ELR (cell line): ENCODE measurements around the gene SPNS3.

Experiments used
- DNase-seq: peaks from one replicate; pipeline ENCODE4 v3.0.0-alpha.2; 2015; ENCODE audit warnings: low read depth

Gene SPNS3

DNA sequence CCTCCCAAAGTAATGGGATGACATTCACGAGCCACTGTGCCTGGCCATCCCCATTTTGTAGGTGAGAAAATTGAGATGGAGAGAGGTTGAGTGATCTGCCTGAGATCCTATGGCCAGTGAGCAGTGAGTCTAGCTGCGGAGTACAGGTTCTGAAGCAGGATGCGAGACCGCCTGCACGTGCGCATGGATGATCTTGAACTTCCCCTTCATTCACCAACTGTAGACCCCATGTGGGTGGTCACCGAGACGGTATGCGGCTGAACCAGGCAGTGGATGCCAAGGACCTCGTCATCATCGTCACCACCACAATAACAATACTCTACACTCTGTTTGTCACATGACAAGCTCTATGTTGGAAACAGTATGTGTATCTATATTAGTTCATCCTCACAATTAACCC lies 6.2 kb upstream of the SPNS3 start:
- DNase-seq = no peak

GRCh38 chr17:4436381-4436780 lies 2.6 kb downstream of the SPNS3 start:
- DNase-seq = no peak

DNA sequence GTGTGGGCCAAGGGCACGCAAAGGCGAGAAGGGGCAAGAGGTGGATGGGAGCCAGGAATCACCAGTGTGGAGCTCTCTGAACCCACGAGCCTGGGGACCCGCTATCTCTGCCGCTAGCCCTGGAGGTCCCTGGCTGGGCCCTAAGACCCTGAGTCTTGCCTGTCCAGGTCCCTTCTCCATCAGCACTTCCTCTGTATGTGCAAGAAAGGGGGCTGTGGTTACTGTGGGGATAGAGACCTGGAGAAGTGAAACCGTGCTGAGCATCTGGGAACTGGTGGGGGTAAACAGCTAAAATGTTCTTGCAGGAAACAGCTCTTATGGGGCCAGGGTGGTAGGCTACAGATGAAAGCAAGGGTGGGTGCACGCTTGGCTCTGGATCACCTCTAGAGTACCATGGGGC lies 3.1 kb downstream of the SPNS3 start:
- DNase-seq = no peak

DNA sequence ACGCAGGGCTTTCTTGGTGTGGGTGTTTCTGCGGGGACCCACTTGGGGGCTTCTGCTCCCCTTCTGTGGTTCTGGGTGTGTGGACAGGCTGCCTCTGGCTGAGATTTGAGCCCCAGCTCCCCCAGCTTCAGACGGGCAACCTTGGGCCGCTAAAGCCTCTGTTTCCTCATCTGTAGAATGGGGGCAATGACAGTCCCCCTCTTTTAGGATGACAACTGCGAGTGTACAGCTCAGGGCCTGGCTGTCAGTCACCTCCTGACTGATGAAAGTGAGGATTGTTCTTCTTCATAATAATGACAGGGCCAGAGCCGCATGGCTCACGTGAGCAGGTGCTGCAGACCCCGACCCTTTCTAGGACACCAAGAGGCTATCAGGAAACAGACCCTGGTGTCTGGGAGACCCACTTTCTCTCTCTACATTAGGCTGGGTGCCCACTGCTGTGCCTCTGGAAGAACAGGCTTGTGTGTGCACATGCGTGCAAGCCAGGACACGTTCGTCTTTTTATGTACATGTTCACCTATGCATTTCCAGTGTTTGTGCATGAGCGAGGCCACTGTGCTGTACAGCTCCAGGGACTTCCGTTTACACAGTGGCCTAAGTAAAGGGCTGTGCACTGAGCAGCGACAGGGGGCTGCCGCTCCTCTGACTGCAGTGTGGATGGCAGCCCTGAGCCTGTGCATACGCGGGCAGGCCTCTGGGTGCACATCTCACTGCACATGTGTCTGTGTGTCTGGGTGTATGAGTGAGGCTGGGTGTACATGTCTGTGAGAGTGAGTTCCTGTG lies 4.6 kb downstream of the SPNS3 start:
- no peak for DNase-seq

DNA sequence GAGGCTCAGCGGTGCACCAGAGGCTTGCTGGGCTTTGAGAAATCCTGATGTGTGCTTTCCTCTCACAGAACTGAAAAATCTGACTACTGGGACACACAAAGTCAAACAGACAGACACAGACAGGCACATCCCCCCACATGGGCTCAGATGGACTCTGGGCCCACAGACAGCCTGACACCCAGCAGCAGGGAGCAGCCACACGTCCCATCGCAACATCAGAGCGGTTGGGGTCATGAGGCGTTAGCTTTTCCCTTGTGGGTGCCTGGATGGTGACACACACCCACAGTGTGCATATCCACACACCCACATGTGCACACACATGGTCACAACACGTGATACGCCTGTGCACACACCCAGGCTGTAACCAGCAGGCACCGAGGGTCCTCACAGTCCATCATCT lies 6.3 kb downstream of the SPNS3 start:
- DNase-seq = no peak

- no peak for DNase-seq
Measured at GRCh38 chr17:4440690-4441686, 7.2 kb downstream of the SPNS3 start.

DNA sequence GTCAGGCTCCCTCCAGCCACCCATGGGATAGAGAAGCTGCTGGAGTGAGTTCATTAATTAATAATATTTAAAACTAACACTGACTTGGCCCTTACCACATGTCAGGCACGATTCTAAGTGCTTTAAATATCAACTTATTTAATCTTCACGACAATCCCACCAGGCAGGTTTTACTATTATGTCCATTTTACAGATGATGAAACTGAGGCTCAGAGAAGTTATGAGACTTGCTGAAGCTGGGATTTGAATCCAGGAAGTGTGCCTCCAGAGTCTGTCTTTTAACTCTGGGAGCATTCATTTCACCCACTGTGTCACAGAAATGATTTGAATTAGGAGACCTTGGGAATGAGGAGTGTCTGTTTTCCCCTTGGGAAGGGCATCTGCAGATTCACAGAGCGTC lies 8.8 kb downstream of the SPNS3 start:
- no peak for DNase-seq

GRCh38 chr17:4443476-4443875 lies 9.7 kb downstream of the SPNS3 start:
- no peak for DNase-seq

GRCh38 chr17:4444782-4445473 lies 11.2 kb downstream of the SPNS3 start:
- DNase-seq = no peak

DNA sequence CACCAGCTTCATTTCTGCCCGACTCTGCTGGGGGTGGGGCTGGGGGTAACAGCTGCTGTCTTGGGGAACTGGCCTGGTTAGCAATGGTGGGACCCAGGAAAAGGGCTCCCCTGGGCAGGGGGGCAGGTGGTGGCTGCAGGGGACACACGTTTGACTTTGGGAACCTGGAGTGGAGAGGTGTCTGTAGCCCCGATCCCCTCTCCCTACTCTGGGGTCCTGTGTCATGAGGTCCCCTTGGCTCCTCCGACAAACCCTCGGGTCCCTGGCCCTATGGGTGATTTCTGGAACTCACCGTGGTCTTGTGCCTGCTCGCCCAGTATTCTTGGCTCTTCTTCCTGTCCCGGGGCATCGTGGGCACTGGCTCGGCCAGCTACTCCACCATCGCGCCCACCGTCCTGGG lies 12.0 kb downstream of the SPNS3 start:
- no peak for DNase-seq

GRCh38 chr17:4446326-4447071 lies 12.8 kb downstream of the SPNS3 start:
- no peak for DNase-seq

DNA sequence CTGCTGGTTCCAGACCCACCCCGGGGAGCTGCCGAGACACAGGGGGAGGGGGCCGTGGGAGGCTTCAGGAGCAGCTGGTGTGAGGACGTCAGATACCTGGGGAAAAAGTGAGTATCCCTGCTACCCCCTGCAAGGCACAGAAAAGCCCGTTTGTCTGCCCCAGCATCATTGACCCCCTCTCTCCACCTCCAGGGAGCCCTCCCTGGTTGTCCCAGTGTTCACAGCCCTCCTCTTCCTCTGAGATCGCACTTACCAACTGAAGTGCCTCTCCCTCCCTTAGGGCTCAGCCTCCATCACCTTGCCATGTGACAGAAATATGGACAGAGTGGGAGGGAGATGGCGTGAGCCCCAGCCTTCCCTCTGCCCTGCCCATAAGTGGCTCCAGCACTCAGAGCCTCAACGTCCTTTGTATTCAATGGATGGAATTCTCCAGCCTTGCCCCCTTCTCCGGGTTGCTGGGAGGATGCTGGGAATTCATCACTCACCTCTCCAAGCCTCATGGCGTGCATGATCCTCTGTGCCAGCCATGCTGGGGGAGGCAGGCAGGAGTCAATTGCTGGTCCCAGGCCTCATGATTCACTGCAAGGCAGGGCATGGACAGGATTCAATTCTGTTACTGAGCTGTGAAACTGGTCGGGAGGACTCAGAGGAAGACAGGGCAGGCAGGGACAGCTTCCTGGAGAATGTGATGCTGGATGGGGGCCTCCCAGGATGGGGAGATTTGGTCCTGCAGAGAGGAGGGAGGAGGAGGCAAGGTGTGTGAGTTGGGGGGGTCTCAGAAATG lies 14.6 kb downstream of the SPNS3 start:
- DNase-seq = no peak

DNA sequence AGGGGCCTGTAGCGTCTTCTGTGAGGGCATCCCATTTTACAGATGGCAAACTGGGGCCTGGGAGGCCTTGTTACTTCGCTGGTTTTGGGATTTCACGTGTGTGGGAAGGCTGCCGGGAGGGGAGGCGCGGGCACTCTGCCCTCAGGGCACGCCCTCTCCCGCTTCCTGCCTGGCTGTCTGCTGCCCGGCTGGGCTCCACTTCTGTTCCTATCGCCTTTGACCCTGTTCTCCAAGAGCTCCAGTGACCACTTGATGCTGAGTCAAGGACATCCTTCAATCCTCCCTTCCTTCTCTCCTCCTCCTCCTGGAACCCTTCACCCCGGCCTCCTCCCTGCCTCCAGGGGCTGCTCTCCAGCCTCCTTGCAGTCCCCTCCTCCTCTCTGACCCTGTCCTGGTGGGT lies 16.0 kb downstream of the SPNS3 start:
- no peak for DNase-seq

- DNase-seq = no peak
Measured at GRCh38 chr17:4450710-4451316, 17.1 kb downstream of the SPNS3 start.

DNA sequence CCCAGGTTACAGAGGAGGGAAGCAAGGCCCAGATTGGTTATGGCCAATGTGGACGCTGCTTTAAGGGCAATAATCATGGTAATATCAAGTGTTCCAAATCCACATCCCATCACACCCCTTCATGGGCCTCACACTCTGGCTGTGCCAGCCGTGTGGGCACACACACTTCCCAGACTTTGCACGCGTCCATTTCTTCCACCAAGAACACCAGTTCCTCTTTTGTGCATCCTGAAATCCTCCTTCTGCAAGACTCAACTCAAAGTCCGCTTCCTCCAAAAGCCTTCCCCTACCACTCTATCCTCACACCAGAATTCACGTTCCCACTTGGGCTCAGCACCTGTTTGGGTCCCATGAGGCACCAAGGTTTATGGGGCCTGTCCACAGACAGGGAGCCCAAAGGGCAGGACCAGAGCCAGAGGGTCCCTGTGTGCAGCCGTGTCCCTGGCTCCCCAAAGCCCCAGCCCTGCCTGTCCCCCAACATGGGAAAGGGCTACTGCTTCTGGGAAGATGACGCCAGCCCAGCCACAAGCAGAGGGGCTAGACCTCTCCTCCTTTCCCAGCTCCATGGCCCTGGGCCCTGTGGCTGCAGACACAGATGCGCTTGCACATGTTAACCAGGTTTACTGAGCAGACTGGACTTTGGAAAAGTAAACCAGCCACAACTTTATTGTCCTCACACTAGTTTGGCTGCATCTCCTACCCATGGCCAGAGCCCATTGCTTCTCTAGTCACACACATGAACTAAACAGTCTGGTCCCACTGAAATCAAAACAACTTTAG lies 20.3 kb downstream of the SPNS3 start:
- no peak for DNase-seq

- no peak for DNase-seq
Measured at GRCh38 chr17:4460661-4461060, 26.9 kb downstream of the SPNS3 start.

- no peak for DNase-seq
Measured at GRCh38 chr17:4463818-4464476, 30.2 kb downstream of the SPNS3 start.

DNA sequence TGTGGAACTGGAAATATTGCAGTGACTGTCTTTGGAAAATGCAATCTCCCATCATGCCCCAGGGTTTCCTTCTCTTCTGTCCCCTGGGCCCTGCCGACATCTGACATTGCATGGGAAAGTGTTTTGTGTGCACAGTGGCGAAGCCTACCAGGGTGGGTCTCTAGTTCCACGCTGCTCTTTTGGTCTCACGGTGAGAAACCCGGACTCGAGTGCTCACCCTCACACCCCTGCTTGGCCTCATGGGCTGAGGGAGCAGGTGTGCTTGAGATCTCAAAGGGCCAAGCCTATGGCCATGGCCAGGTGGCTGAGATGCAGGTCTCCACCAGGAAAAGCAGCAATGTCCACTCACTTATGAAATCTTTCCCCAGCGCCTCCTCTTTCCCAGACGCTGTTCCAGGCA lies 32.0 kb downstream of the SPNS3 start:
- no peak for DNase-seq

DNA sequence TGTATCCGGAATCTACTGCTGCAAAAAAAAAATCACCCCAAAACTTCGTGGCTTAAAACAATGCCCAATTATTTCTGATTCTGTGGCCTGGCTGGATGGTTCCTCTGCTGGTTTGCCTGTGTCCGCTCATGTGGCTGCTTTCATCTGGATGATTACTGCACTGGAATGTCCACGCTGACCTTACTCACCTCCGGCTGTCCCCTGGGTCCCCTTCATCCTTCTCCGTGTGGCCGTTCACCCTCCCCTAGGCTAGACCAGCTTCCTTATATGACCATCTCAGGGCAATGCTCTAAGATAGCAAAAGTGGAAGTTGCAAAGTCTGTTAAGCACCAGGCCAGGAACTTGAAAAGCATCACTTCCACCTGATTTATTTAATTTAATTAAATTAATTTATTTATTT lies 33.5 kb downstream of the SPNS3 start:
- DNase-seq = no peak
